B cell (primary cell): ENCODE data around the gene POLD4. TPM values are rescaled to one million over a fixed set of nuclear protein-coding genes. Genes with fewer than 3 reads are reported as not detected.

Source experiments
- ATAC-seq: fragments of 200-7000 bp; cut with Tn5 transposase; one replicate; pipeline ENCODE4 v1.10.0; 2021; ENCODE audit warnings: low read depth, mild to moderate bottlenecking, moderate number of reproducible peaks, moderate library complexity
- CTCF ChIA-PET: fragments of 350-600 bp; sonication (Branson Sonifier 250); formaldehyde crosslinking; loops from one replicate; lab custom pipeline; 2021; ENCODE audit warnings: antibody characterized with exemption, inconsistent platforms; lab: Charles Lee
- POLR2A ChIA-PET: fragments of 350-600 bp; sonication (Branson Sonifier 250); formaldehyde crosslinking; loops from one replicate; lab custom pipeline; 2021; ENCODE audit warnings: antibody characterized with exemption; lab: Charles Lee
- DNase-seq: peaks from one replicate; pipeline ENCODE4 v3.0.0; 2013
- H2AFZ ChIP-seq: 2 replicates; pipeline ENCODE4 v1.6.1; 2012; ENCODE audit warnings: mild to moderate bottlenecking, low read depth, low read length; ENCODE audit not compliant: insufficient read depth, poor library complexity, severe bottlenecking
- H3K27ac ChIP-seq, 2 donors: 1 replicate in 1 of 2; 2 replicates in 1 of 2; pipeline ENCODE4 v1.5.1; 2012 to 2013; ENCODE audit warnings: low read length in 2 of 2, mild to moderate bottlenecking in 2 of 2, moderate library complexity in 1 of 2
- H3K27me3 ChIP-seq, 4 experiments: fragments of 200-600 bp in 1 of 4; sonication (generic) in 1 of 4; replicated peaks in 1 of 4; 1 replicate in 2 of 4; 2 replicates in 2 of 4; pipeline versions ENCODE4 v1.6.1 to v1.7.0; 2013 to 2016; ENCODE audit warnings: low read length in 3 of 4, mild to moderate bottlenecking in 2 of 4, mixed read lengths in 1 of 4, moderate library complexity in 1 of 4; ENCODE audit not compliant: insufficient read depth in 4 of 4, control insufficient read depth in 3 of 4; ENCODE audit errors: control extremely low read depth in 1 of 4
- H3K36me3 ChIP-seq, 2 experiments: replicated peaks in 1 of 2; 1 replicate in 1 of 2; 2 replicates in 1 of 2; pipeline versions ENCODE4 v1.6.1 to v1.7.1; 2013; ENCODE audit warnings: low read length in 1 of 2; ENCODE audit not compliant: insufficient read depth in 2 of 2, control insufficient read depth in 1 of 2; ENCODE audit errors: control extremely low read depth in 1 of 2, extremely low read depth in 1 of 2
- H3K4me1 ChIP-seq, 2 donors: fragments of 200-600 bp in 1 of 2; sonication (generic) in 1 of 2; 1 replicate in 1 of 2; 2 replicates in 1 of 2; pipeline versions ENCODE4 v1.5.1 to v1.6.1; 2013 to 2017; ENCODE audit warnings: low read length in 2 of 2; ENCODE audit not compliant: control insufficient read depth in 2 of 2, insufficient read depth in 2 of 2
- H3K4me2 ChIP-seq: replicated peaks from 2 replicates; pipeline ENCODE3; 2012; ENCODE audit warnings: mild to moderate bottlenecking, low read depth, low read length; ENCODE audit not compliant: poor library complexity, severe bottlenecking
- H3K4me3 ChIP-seq, 5 experiments: fragments of 200-600 bp in 1 of 5; sonication (generic) in 1 of 5; 1 replicate in 3 of 5; 2 replicates in 2 of 5; pipeline versions ENCODE4 v1.5.1 to v1.7.0; 2011 to 2016; ENCODE audit warnings: low read length in 4 of 5, mild to moderate bottlenecking in 4 of 5, low read depth in 2 of 5, control low read depth in 1 of 5, moderate library complexity in 1 of 5; ENCODE audit not compliant: insufficient read depth in 1 of 5; ENCODE audit errors: control extremely low read depth in 1 of 5, extremely low read depth in 1 of 5
- H3K79me2 ChIP-seq: fragments of 200-600 bp; sonication (generic); one replicate; pipeline ENCODE4 v1.6.0; 2016; ENCODE audit warnings: low read length; ENCODE audit not compliant: control insufficient read depth, insufficient read depth
- H3K9ac ChIP-seq: fragments of 200-600 bp; sonication (generic); 2 replicates; pipeline ENCODE4 v1.6.1; 2017; ENCODE audit warnings: mild to moderate bottlenecking, low read length, moderate library complexity
- H3K9me3 ChIP-seq, 3 donors: one replicate each; pipeline versions ENCODE4 v1.6.1 to v1.7.1; 2013; ENCODE audit warnings: low read length in 2 of 3; ENCODE audit not compliant: control insufficient read depth in 2 of 3, insufficient read depth in 1 of 3; ENCODE audit errors: control extremely low read depth in 1 of 3
- H4K20me1 ChIP-seq: 2 replicates; pipeline ENCODE4 v1.6.0; 2012; ENCODE audit warnings: mild to moderate bottlenecking, low read length; ENCODE audit not compliant: insufficient read depth, control insufficient read depth, poor library complexity, severe bottlenecking
- H3K27ac Mint-ChIP-seq: one replicate; pipeline ENCODE4 v1.8.0; 2021; ENCODE audit warnings: mixed read lengths
- H3K27me3 Mint-ChIP-seq: one replicate; pipeline ENCODE4 v1.8.0; 2021; ENCODE audit warnings: mixed read lengths
- H3K4me1 Mint-ChIP-seq: one replicate; pipeline ENCODE4 v1.8.0; 2021; ENCODE audit warnings: mixed read lengths
- H3K4me3 Mint-ChIP-seq: one replicate; pipeline ENCODE4 v1.8.0; 2021; ENCODE audit warnings: mixed read lengths
- H3K9me3 Mint-ChIP-seq: one replicate; pipeline ENCODE4 v1.8.0; 2022; ENCODE audit warnings: mixed read lengths; ENCODE audit not compliant: insufficient read depth
- CTCF ChIP-seq: fragments of 200-600 bp; IDR thresholded peaks from one replicate; pipeline ENCODE4 v1.8.0; 2022; ENCODE audit warnings: antibody characterized with exemption, mild to moderate bottlenecking
- EZH2 ChIP-seq: IDR thresholded peaks from 2 replicates; pipeline ENCODE4 v1.6.1; 2012; ENCODE audit warnings: borderline replicate concordance, low read depth, mild to moderate bottlenecking, moderate library complexity, low read length; ENCODE audit not compliant: insufficient read depth, poor library complexity, severe bottlenecking
- WGBS: methylation state at CpG from one replicate; pipeline ENCODE4 v1.1.5; 2013; ENCODE audit warnings: missing lambda C conversion rate; ENCODE audit not compliant: insufficient coverage; 5-methylcytosine and 5-hydroxymethylcytosine counted together
- intact Hi-C: fragments of 100-400 bp; cut with micrococcal nuclease; formaldehyde crosslinking; loops from one replicate; pipeline ENCODE4 v1.10.0; 2022
- polyA plus RNA-seq: library from polyadenylated mRNA; depleted of rRNA; stranded (reverse); fragments of >200 nt; gene quantifications from 2 replicates; pipeline ENCODE4 v1.2.3, GENCODE V29; 2012
- total RNA-seq, 2 donors: library from RNA; stranded (reverse); fragments of 120-200 nt in 1 of 2; gene quantifications; 1 replicate in 1 of 2; 2 replicates in 1 of 2; pipeline versions ENCODE4 v1.2.3 to v1.2.4, GENCODE V29; 2013 to 2022

Gene POLD4
- total and polyA plus RNA-seq, 2 donors (not counting 1 experiment from before 2014, with no cell fraction given) = 210 to 559 TPM

GRCh38 chr11:67309661-67310061 lies 43.7 kb downstream of the POLD4 start:
- ChIA-PET POLR2A (interaction anchor here (1.0 kb wide), 1 partner anchor 8 kb away, joined by 3 read pairs; no protein-coding TSS in a partner anchor), CTCF (interaction anchor here (1.0 kb wide), 1 partner anchor 38 kb away, joined by 3 read pairs; no protein-coding TSS in a partner anchor)
- Mint-ChIP-seq H3K4me1 (peaks cover 14% of the 10 kb centered on the region), H3K27ac (no peak overlapping the region), H3K9me3 (no peaks in the 10 kb centered on the region), H3K4me3 (no peak overlapping the region), H3K27me3 (no peaks in the 10 kb centered on the region)
- DNase-seq = no peak
- no peak for ATAC-seq
- H3K4me2 ChIP-seq = no peak overlapping the region
- H3K4me1 ChIP-seq = peaks cover 12 to 14% of the 10 kb centered on the region in 2 donors
- H2AFZ ChIP-seq = no peak overlapping the region
- H3K27me3 ChIP-seq = no peaks in the 10 kb centered on the region
- H3K27ac ChIP-seq = no peak overlapping the region
- 98% methylated on average over 14 of the region's 14 CpGs for whole genome bisulfite sequencing
- no peaks in the 10 kb centered on the region for H3K36me3 ChIP-seq
- no peaks in the 10 kb centered on the region for H3K79me2 ChIP-seq
- no peaks in the 10 kb centered on the region for H3K9me3 ChIP-seq
- no peak overlapping the region for H3K4me3 ChIP-seq
- intact Hi-C loops = no loop called here
- TF ChIP-seq EZH2 (no peak), CTCF (no peak)
- H3K9ac ChIP-seq = no peak overlapping the region
- H4K20me1 ChIP-seq = no peaks in the 10 kb centered on the region

GRCh38 chr11:67309166-67309565 lies 44.2 kb downstream of the POLD4 start:
- ChIA-PET POLR2A (interaction anchor here (1.0 kb wide), 1 partner anchor 8 kb away, joined by 3 read pairs; no protein-coding TSS in a partner anchor), CTCF (interaction anchor here (1.0 kb wide), 1 partner anchor 37 kb away, joined by 3 read pairs; no protein-coding TSS in a partner anchor)
- H3K27ac Mint-ChIP-seq = peak overlapping the region; percentile 15
- peaks cover 12 to 14% of the 10 kb centered on the region in 2 donors for H3K4me1 ChIP-seq
- H3K4me2 ChIP-seq = no peak overlapping the region
- WGBS = 94% methylated on average over 11 of the region's 11 CpGs
- no peaks in the 10 kb centered on the region for H3K79me2 ChIP-seq
- H3K9ac ChIP-seq = no peak overlapping the region
- peaks cover 14% of the 10 kb centered on the region for H3K4me1 Mint-ChIP-seq
- H3K27me3 Mint-ChIP-seq = no peaks in the 10 kb centered on the region
- DNase-seq (no peak), ATAC-seq (no peak)
- H3K4me3 ChIP-seq = no peak overlapping the region
- no peaks in the 10 kb centered on the region for H3K9me3 Mint-ChIP-seq
- no peak for TF ChIP-seq EZH2
- no peak for TF ChIP-seq CTCF
- H3K4me3 Mint-ChIP-seq = no peak overlapping the region
- no peak overlapping the region for H2AFZ ChIP-seq
- H3K9me3 ChIP-seq = no peaks in the 10 kb centered on the region
- no peaks in the 10 kb centered on the region for H3K27me3 ChIP-seq
- H3K36me3 ChIP-seq = no peaks in the 10 kb centered on the region
- intact Hi-C loops = no loop called here
- H3K27ac ChIP-seq = no peak overlapping the region
- no peaks in the 10 kb centered on the region for H4K20me1 ChIP-seq
